Thoracic aorta (tissue), 2 donors: Measurements from ENCODE around the gene NFIX. TPM values are rescaled to one million over a fixed set of nuclear protein-coding genes. Genes with fewer than 3 reads are reported as not detected.
A peak's percentile ranks its signal among the peaks of the same experiment; 100 is the strongest.

Experiments
- ATAC-seq: fragments of 150-250 bp; one replicate; pipeline ENCODE4 v1.8.0; 2017; ENCODE audit warnings: low read depth; ENCODE audit not compliant: insufficient number of reproducible peaks, low FRiP score
- DNase-seq: peaks from one replicate; pipeline ENCODE4 v3.0.0-alpha.2; 2020; ENCODE audit warnings: low spot score
- H3K27ac ChIP-seq, 2 donors: fragments of 200-600 bp; sonication (generic); 1 replicate in 1 of 2; 2 replicates in 1 of 2; pipeline ENCODE4 v1.5.1; 2016; ENCODE audit warnings: mild to moderate bottlenecking in 2 of 2, moderate library complexity in 2 of 2
- H3K27me3 ChIP-seq: fragments of 200-600 bp; sonication (generic); replicated peaks from 2 replicates; pipeline ENCODE4 v1.6.0; 2016; ENCODE audit warnings: mild to moderate bottlenecking; ENCODE audit not compliant: insufficient read depth
- H3K36me3 ChIP-seq: fragments of 200-600 bp; sonication (generic); one replicate; pipeline ENCODE4 v1.5.1; 2016
- H3K4me1 ChIP-seq, 2 donors: fragments of 200-600 bp; sonication (generic); 1 replicate in 1 of 2; 2 replicates in 1 of 2; pipeline versions ENCODE4 v1.5.1 to v1.6.0; 2016; ENCODE audit warnings: low read depth in 2 of 2, mild to moderate bottlenecking in 1 of 2; ENCODE audit not compliant: control insufficient read depth in 1 of 2
- H3K4me3 ChIP-seq: fragments of 200-600 bp; sonication (generic); 2 replicates; pipeline ENCODE4 v1.5.1; 2016; ENCODE audit warnings: mild to moderate bottlenecking
- H3K9me3 ChIP-seq: fragments of 200-600 bp; sonication (generic); 2 replicates; pipeline ENCODE4 v1.5.1; 2016
- CTCF ChIP-seq: fragments of 200-600 bp; sonication (generic); IDR thresholded peaks from one replicate; pipeline ENCODE4 v1.5.1; 2019; ENCODE audit warnings: antibody characterized with exemption
- total RNA-seq, 2 donors: library from RNA; depleted of rRNA; stranded (reverse); fragments of >200 nt; gene quantifications; one replicate each; pipeline versions ENCODE4 v1.1.0 to v1.2.3, GENCODE V29; 2016

The NFIX gene
- total RNA-seq, 2 donors from 2014 or later: 126 to 145 TPM

DNA sequence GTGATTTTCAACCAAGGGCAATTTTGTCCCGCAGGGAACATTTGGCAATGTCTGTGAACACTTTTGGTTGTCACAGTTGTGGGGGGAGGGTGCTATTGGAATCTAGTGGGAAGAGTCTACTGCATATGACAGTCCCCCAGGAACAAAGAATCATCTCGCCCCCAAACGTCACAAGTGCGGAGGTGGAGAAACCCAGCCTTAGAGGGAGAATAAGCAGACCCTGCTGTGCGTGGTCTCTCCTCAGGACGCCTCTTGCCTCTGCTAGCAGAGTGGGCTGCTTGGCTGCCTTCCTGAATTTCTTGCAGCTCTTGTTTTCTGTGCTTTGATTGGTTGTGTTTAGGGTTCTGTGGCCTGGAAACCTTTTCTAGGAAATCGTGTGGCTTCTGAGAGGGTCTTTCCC is 42.5 kb downstream of the NFIX start:
- TF ChIP-seq CTCF: no peak
- no peaks in the 10 kb centered on the region for H3K9me3 ChIP-seq
- H3K27ac ChIP-seq: peak overlapping the region; percentile 98 to 99
- H3K36me3 ChIP-seq: no peaks in the 10 kb centered on the region
- H3K4me1 ChIP-seq: peaks cover 75 to 100% of the 10 kb centered on the region in 2 donors
- ATAC-seq (no peak), DNase-seq (no peak)
- no peaks in the 10 kb centered on the region for H3K27me3 ChIP-seq
- no peak overlapping the region for H3K4me3 ChIP-seq

- no peaks in the 10 kb centered on the region for H3K36me3 ChIP-seq
- no peaks in the 10 kb centered on the region for H3K27me3 ChIP-seq
- H3K4me1 ChIP-seq: peaks cover 69 to 100% of the 10 kb centered on the region in 2 donors
- ATAC-seq (no peak), DNase-seq (no peak)
- H3K4me3 ChIP-seq: no peak overlapping the region
- no peaks in the 10 kb centered on the region for H3K9me3 ChIP-seq
- H3K27ac ChIP-seq: peak overlapping the region; percentile 98 to 99
- TF ChIP-seq CTCF: no peak
Observed at GRCh38 chr19:13038306-13039210, 43.3 kb downstream of the NFIX start.

DNA sequence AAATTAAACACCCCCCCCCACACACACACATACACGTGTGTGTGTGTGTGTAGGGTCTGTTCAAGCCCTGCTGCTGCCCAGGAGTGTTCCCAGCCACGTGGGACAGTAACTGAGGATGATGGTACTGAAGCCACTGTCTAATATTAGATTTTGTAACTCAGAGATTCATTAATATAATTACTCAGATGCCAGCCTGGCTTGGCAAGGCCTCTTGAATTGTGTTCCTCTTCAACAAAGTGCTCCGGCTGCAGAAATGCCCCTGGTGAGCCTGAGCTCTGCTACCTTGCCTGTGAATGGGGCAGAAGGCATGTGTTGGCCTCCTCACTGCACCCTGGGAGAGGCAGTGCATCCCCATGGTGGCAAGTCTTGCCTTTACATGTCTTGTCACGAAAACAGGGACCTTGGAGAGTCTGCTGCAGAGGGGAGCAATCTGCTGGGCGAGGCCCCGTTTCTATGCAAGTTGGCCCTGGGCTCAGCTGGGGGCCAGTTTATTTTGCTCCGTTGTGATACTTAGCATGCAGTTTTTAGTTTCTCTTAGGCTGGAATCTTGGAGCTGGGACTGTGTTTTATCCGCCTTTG is 44.0 kb downstream of the NFIX start:
- Histone ChIP-seq H3K4me1 (peaks cover 69 to 100% of the 10 kb centered on the region in 2 donors), H3K4me3 (no peak overlapping the region), H3K27ac (peak overlapping the region; percentile 98 to 99), H3K36me3 (no peaks in the 10 kb centered on the region), H3K27me3 (no peaks in the 10 kb centered on the region), H3K9me3 (no peaks in the 10 kb centered on the region)
- ATAC-seq: no peak
- no peak for DNase-seq
- no peak for TF ChIP-seq CTCF

- no peaks in the 10 kb centered on the region for H3K36me3 ChIP-seq
- no peaks in the 10 kb centered on the region for H3K27me3 ChIP-seq
- peak overlapping the region; percentile 25 for H3K4me3 ChIP-seq
- H3K9me3 ChIP-seq: no peaks in the 10 kb centered on the region
- ATAC-seq (no peak), DNase-seq (no peak)
- TF ChIP-seq CTCF: no peak
- H3K27ac ChIP-seq: peak overlapping the region; percentile 98 to 99
- H3K4me1 ChIP-seq: peaks cover 70 to 100% of the 10 kb centered on the region in 2 donors
Observed at GRCh38 chr19:13040232-13040947, 45.1 kb downstream of the NFIX start.

DNA sequence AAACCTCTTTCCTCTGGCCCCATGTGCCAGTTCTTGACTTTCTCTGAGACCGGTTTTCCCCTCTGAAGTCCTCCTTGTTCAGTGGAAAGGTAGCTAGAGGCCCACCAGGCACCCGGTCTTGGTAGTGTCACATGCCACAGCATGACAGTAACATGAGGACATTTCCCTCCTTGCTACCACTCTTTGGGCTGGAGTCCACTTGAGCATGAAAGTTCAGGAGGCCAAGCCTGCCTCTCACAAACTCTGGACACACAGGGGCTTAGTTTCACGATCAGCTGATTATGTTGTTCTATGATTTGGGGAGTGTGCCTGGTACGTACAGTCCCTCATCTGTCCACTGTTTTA is 45.6 kb downstream of the NFIX start:
- Histone ChIP-seq H3K4me1 (peaks cover 70 to 100% of the 10 kb centered on the region in 2 donors), H3K27me3 (no peaks in the 10 kb centered on the region), H3K36me3 (no peaks in the 10 kb centered on the region), H3K4me3 (peak overlapping the region; percentile 25), H3K27ac (peak overlapping the region; percentile 98 to 99), H3K9me3 (no peaks in the 10 kb centered on the region)
- TF ChIP-seq CTCF: no peak
- DNase-seq (no peak), ATAC-seq (no peak)
